Measurements from ENCODE around the gene AP1M2.

Gene AP1M2

GRCh38 chr19:10600149-10600548 is 13.0 kb upstream of the AP1M2 start:
- Histone ChIP-seq H2BK12ac (ENCODE audit: low read length) (no peak overlapping the region), H3K9me3 (ENCODE audit: insufficient read depth, low read depth, low read length) (no peaks in the 10 kb centered on the region)
- WGBS (ENCODE audit: extremely low coverage, insufficient coverage, insufficient read length), result no CpG with 5 or more reads among the region's 5 CpGs

GRCh38 chr19:10593820-10594637 is 6.9 kb upstream of the AP1M2 start:
- Histone ChIP-seq H3K79me2 (ENCODE audit: control insufficient read depth, insufficient read depth, low read length, poor library complexity) (no peaks in the 10 kb centered on the region), H3K27me3 (ENCODE audit: insufficient read depth, low read length) (no peaks in the 10 kb centered on the region), H2AFZ (ENCODE audit: insufficient read depth, low read length, poor library complexity) (no peak overlapping the region), H3K18ac (ENCODE audit: low read length) (no peak overlapping the region), H4K91ac (ENCODE audit: low read depth, low read length) (no peak overlapping the region), H3K27ac (ENCODE audit: low read depth, low read length) (peak overlapping the region; percentile 6), H3K4me2 (ENCODE audit: low read length) (no peak overlapping the region), H4K12ac (ENCODE audit: low read depth, low read length) (no peak overlapping the region), H4K8ac (ENCODE audit: low read depth, low read length) (no peak overlapping the region), H3K23ac (ENCODE audit: low read length) (peak overlapping the region; percentile 58), H3K4me3 (ENCODE audit: low read depth, low read length) (no peak overlapping the region), H3K36me3 (ENCODE audit: control insufficient read depth in 1 of 2, insufficient read depth in 2 of 2, low read length in 2 of 2) (no peaks in the 10 kb centered on the region), H2AK5ac (ENCODE audit: low read length) (no peak overlapping the region), H3K79me1 (ENCODE audit: low read length) (no peaks in the 10 kb centered on the region), H2BK120ac (ENCODE audit: insufficient read depth, low read length, poor library complexity) (no peak overlapping the region), H3K4ac (ENCODE audit: low read depth, low read length) (no peak overlapping the region), H3K4me1 (ENCODE audit: control insufficient read depth in 1 of 2, insufficient read depth in 2 of 2, low read length in 2 of 2) (peaks cover 2 to 4% of the 10 kb centered on the region in 2 experiments), H2BK12ac (ENCODE audit: low read length) (no peak overlapping the region), H3K14ac (ENCODE audit: low read length) (no peak overlapping the region), H3K9ac (ENCODE audit: low read length) (peak overlapping the region; percentile 34), H3K9me3 (ENCODE audit: insufficient read depth, low read depth, low read length) (peaks cover 4% of the 10 kb centered on the region), H2BK5ac (ENCODE audit: low read depth, low read length, poor library complexity) (no peak overlapping the region)
- WGBS (ENCODE audit: extremely low coverage, insufficient coverage, insufficient read length), result no CpG with 5 or more reads among the region's 9 CpGs
- peak; percentile 58 to 65 for DNase-seq

More at GRCh38 chr19:10600149-10600548, 13.0 kb upstream of the AP1M2 start:
- Histone ChIP-seq H3K27ac (ENCODE audit: low read depth, low read length) (no peak overlapping the region), H2BK120ac (ENCODE audit: insufficient read depth, low read length, poor library complexity) (no peak overlapping the region), H3K79me2 (ENCODE audit: control insufficient read depth, insufficient read depth, low read length, poor library complexity) (peaks cover 9% of the 10 kb centered on the region), H3K14ac (ENCODE audit: low read length) (no peak overlapping the region), H3K36me3 (ENCODE audit: control insufficient read depth in 1 of 2, insufficient read depth in 2 of 2, low read length in 2 of 2) (peaks cover 0 to 5% of the 10 kb centered on the region in 2 experiments), H3K18ac (ENCODE audit: low read length) (no peak overlapping the region), H4K8ac (ENCODE audit: low read depth, low read length) (no peak overlapping the region), H4K91ac (ENCODE audit: low read depth, low read length) (no peak overlapping the region), H2AK5ac (ENCODE audit: low read length) (no peak overlapping the region), H3K4me1 (ENCODE audit: control insufficient read depth in 1 of 2, insufficient read depth in 2 of 2, low read length in 2 of 2) (peaks cover 20 to 25% of the 10 kb centered on the region in 2 experiments), H3K9ac (ENCODE audit: low read length) (no peak overlapping the region), H3K4me2 (ENCODE audit: low read length) (no peak overlapping the region), H3K27me3 (ENCODE audit: insufficient read depth, low read length) (no peaks in the 10 kb centered on the region), H3K4me3 (ENCODE audit: low read depth, low read length) (no peak overlapping the region), H3K23ac (ENCODE audit: low read length) (no peak overlapping the region), H4K12ac (ENCODE audit: low read depth, low read length) (no peak overlapping the region), H2BK5ac (ENCODE audit: low read depth, low read length, poor library complexity) (no peak overlapping the region), H3K4ac (ENCODE audit: low read depth, low read length) (no peak overlapping the region), H3K79me1 (ENCODE audit: low read length) (peaks cover 20% of the 10 kb centered on the region), H2AFZ (ENCODE audit: insufficient read depth, low read length, poor library complexity) (no peak overlapping the region)
- DNase-seq, result no peak

GRCh38 chr19:10593148-10593547 is 6.0 kb upstream of the AP1M2 start:
- H3K4me3 ChIP-seq (ENCODE audit: low read depth, low read length), result no peak overlapping the region
- no peak overlapping the region for H2AK5ac ChIP-seq (ENCODE audit: low read length)
- no peak overlapping the region for H4K8ac ChIP-seq (ENCODE audit: low read depth, low read length)
- H3K9me3 ChIP-seq (ENCODE audit: insufficient read depth, low read depth, low read length), result peaks cover 4% of the 10 kb centered on the region
- H3K79me2 ChIP-seq (ENCODE audit: control insufficient read depth, insufficient read depth, low read length, poor library complexity), result no peaks in the 10 kb centered on the region
- H3K14ac ChIP-seq (ENCODE audit: low read length), result no peak overlapping the region
- no peak overlapping the region for H3K23ac ChIP-seq (ENCODE audit: low read length)
- no peaks in the 10 kb centered on the region for H3K79me1 ChIP-seq (ENCODE audit: low read length)
- no peak overlapping the region for H4K12ac ChIP-seq (ENCODE audit: low read depth, low read length)
- no peak overlapping the region for H3K27ac ChIP-seq (ENCODE audit: low read depth, low read length)
- no peaks in the 10 kb centered on the region for H3K27me3 ChIP-seq (ENCODE audit: insufficient read depth, low read length)
- H3K18ac ChIP-seq (ENCODE audit: low read length), result peak overlapping the region; percentile 11
- H2AFZ ChIP-seq (ENCODE audit: insufficient read depth, low read length, poor library complexity), result no peak overlapping the region
- no peak for DNase-seq
- H3K4ac ChIP-seq (ENCODE audit: low read depth, low read length), result no peak overlapping the region
- WGBS (ENCODE audit: extremely low coverage, insufficient coverage, insufficient read length), result no CpG with 5 or more reads among the region's 7 CpGs
- peak overlapping the region; percentile 23 for H2BK12ac ChIP-seq (ENCODE audit: low read length)
- H3K4me1 ChIP-seq (ENCODE audit: control insufficient read depth in 1 of 2, insufficient read depth in 2 of 2, low read length in 2 of 2), result peaks cover 2 to 4% of the 10 kb centered on the region in 2 experiments
- H3K4me2 ChIP-seq (ENCODE audit: low read length), result no peak overlapping the region
- peak overlapping the region; percentile 4 for H4K91ac ChIP-seq (ENCODE audit: low read depth, low read length)
- no peak overlapping the region for H2BK5ac ChIP-seq (ENCODE audit: low read depth, low read length, poor library complexity)
- H2BK120ac ChIP-seq (ENCODE audit: insufficient read depth, low read length, poor library complexity), result no peak overlapping the region
- H3K9ac ChIP-seq (ENCODE audit: low read length), result no peak overlapping the region
- H3K36me3 ChIP-seq (ENCODE audit: control insufficient read depth in 1 of 2, insufficient read depth in 2 of 2, low read length in 2 of 2), result no peaks in the 10 kb centered on the region

GRCh38 chr19:10587839-10588150 is 683 bp upstream of the AP1M2 start:
- no peak overlapping the region for H2BK120ac ChIP-seq (ENCODE audit: insufficient read depth, low read length, poor library complexity)
- no peak overlapping the region for H2AFZ ChIP-seq (ENCODE audit: insufficient read depth, low read length, poor library complexity)
- no peak for DNase-seq
- no peak overlapping the region for H2AK5ac ChIP-seq (ENCODE audit: low read length)
- peaks cover 4% of the 10 kb centered on the region for H3K79me2 ChIP-seq (ENCODE audit: control insufficient read depth, insufficient read depth, low read length, poor library complexity)
- no peak overlapping the region for H3K23ac ChIP-seq (ENCODE audit: low read length)
- H3K27me3 ChIP-seq (ENCODE audit: insufficient read depth, low read length), result no peaks in the 10 kb centered on the region
- no peak overlapping the region for H3K9ac ChIP-seq (ENCODE audit: low read length)
- 100% methylated on average over 1 of the region's 2 CpGs for WGBS (ENCODE audit: extremely low coverage, insufficient coverage, insufficient read length)
- no peak overlapping the region for H3K4ac ChIP-seq (ENCODE audit: low read depth, low read length)
- H3K36me3 ChIP-seq (ENCODE audit: control insufficient read depth in 1 of 2, insufficient read depth in 2 of 2, low read length in 2 of 2), result peaks cover 11 to 12% of the 10 kb centered on the region in 2 experiments
- H3K4me3 ChIP-seq (ENCODE audit: low read depth, low read length), result no peak overlapping the region
- peaks cover 3% of the 10 kb centered on the region for H3K9me3 ChIP-seq (ENCODE audit: insufficient read depth, low read depth, low read length)
- H3K79me1 ChIP-seq (ENCODE audit: low read length), result peaks cover 3% of the 10 kb centered on the region
- no peak overlapping the region for H3K18ac ChIP-seq (ENCODE audit: low read length)
- H3K4me1 ChIP-seq (ENCODE audit: control insufficient read depth in 1 of 2, insufficient read depth in 2 of 2, low read length in 2 of 2), result peaks cover 0 to 4% of the 10 kb centered on the region in 2 experiments
- no peak overlapping the region for H2BK12ac ChIP-seq (ENCODE audit: low read length)
- H4K12ac ChIP-seq (ENCODE audit: low read depth, low read length), result no peak overlapping the region
- H3K4me2 ChIP-seq (ENCODE audit: low read length), result no peak overlapping the region
- H2BK5ac ChIP-seq (ENCODE audit: low read depth, low read length, poor library complexity), result no peak overlapping the region
- no peak overlapping the region for H3K27ac ChIP-seq (ENCODE audit: low read depth, low read length)
- H4K8ac ChIP-seq (ENCODE audit: low read depth, low read length), result no peak overlapping the region
- no peak overlapping the region for H4K91ac ChIP-seq (ENCODE audit: low read depth, low read length)
- no peak overlapping the region for H3K14ac ChIP-seq (ENCODE audit: low read length)
